Measurements from ENCODE around the gene LRFN2. TPM values are rescaled to one million over a fixed set of nuclear protein-coding genes. Genes with fewer than 3 reads are reported as not detected.

LRFN2 gene
- polyA plus RNA-seq, 1 donor from 2014 or later, result 14.8 TPM

DNA sequence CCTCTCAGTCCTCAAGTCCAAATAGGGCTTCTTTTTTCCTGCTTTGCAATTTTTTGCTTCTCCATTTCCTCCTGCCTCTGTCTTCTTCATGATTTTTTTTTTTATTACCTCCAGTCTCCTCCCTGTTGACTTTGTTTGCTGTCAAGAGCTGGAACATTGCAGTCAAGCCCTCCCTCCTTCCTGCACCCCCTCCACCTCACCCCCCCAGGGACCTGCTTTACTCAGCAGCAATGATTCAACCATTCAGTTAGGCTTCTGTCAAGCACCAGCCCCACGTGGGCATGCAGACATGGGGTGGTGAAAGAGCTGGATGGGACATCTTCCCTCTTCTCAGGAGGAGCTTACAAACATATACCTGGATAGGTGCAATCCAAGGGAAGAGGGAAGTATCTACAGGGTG is 142.4 kb downstream of the LRFN2 start:
- no peaks in the 10 kb centered on the region for H3K27me3 ChIP-seq (ENCODE audit: insufficient read depth, low read depth, low read length)
- no peaks in the 10 kb centered on the region for H3K36me3 ChIP-seq (ENCODE audit: insufficient read depth, low read length)
- TF ChIP-seq EZH2 (IDR thresholded peaks at IDR 0.05; ENCODE audit: borderline replicate concordance, insufficient read depth, low read length, poor library complexity, severe bottlenecking) (no peak), MXI1 (conservative IDR thresholded peaks at IDR 0.05; ENCODE audit: poor library complexity, severe bottlenecking) (no peak), EP300 (conservative IDR thresholded peaks at IDR 0.05; ENCODE audit: poor library complexity, severe bottlenecking) (no peak), POLR2AphosphoS5 (IDR thresholded peaks at IDR 0.05) (no peak), TAF1 (IDR thresholded peaks at IDR 0.05; ENCODE audit: low read depth) (no peak)
- TF ChIP-seq, protein P1, sequence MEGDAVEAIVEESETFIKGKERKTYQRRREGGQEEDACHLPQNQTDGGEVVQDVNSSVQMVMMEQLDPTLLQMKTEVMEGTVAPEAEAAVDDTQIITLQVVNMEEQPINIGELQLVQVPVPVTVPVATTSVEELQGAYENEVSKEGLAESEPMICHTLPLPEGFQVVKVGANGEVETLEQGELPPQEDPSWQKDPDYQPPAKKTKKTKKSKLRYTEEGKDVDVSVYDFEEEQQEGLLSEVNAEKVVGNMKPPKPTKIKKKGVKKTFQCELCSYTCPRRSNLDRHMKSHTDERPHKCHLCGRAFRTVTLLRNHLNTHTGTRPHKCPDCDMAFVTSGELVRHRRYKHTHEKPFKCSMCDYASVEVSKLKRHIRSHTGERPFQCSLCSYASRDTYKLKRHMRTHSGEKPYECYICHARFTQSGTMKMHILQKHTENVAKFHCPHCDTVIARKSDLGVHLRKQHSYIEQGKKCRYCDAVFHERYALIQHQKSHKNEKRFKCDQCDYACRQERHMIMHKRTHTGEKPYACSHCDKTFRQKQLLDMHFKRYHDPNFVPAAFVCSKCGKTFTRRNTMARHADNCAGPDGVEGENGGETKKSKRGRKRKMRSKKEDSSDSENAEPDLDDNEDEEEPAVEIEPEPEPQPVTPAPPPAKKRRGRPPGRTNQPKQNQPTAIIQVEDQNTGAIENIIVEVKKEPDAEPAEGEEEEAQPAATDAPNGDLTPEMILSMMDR (IDR thresholded peaks at IDR 0.05; ENCODE audit: poor library complexity, severe bottlenecking), result no peak
- TF ChIP-seq, protein P2, sequence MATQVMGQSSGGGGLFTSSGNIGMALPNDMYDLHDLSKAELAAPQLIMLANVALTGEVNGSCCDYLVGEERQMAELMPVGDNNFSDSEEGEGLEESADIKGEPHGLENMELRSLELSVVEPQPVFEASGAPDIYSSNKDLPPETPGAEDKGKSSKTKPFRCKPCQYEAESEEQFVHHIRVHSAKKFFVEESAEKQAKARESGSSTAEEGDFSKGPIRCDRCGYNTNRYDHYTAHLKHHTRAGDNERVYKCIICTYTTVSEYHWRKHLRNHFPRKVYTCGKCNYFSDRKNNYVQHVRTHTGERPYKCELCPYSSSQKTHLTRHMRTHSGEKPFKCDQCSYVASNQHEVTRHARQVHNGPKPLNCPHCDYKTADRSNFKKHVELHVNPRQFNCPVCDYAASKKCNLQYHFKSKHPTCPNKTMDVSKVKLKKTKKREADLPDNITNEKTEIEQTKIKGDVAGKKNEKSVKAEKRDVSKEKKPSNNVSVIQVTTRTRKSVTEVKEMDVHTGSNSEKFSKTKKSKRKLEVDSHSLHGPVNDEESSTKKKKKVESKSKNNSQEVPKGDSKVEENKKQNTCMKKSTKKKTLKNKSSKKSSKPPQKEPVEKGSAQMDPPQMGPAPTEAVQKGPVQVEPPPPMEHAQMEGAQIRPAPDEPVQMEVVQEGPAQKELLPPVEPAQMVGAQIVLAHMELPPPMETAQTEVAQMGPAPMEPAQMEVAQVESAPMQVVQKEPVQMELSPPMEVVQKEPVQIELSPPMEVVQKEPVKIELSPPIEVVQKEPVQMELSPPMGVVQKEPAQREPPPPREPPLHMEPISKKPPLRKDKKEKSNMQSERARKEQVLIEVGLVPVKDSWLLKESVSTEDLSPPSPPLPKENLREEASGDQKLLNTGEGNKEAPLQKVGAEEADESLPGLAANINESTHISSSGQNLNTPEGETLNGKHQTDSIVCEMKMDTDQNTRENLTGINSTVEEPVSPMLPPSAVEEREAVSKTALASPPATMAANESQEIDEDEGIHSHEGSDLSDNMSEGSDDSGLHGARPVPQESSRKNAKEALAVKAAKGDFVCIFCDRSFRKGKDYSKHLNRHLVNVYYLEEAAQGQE (IDR thresholded peaks at IDR 0.05; ENCODE audit: borderline replicate concordance), result no peak
- no peaks in the 10 kb centered on the region for H3F3A ChIP-seq (ENCODE audit: insufficient read depth, low read length, poor library complexity, severe bottlenecking)
- H3K9ac ChIP-seq (ENCODE audit: low read length), result no peak overlapping the region
- H3K4me2 ChIP-seq (ENCODE audit: low read length), result no peak overlapping the region
- H3K9me2 ChIP-seq (ENCODE audit: insufficient read depth, low read length), result no peaks in the 10 kb centered on the region
- H4K20me1 ChIP-seq (ENCODE audit: insufficient read depth), result no peaks in the 10 kb centered on the region
- H3K79me2 ChIP-seq (replicated peaks; ENCODE audit: insufficient read depth, low read length), result no peaks in the 10 kb centered on the region
- no peak overlapping the region for H3K4me3 ChIP-seq (ENCODE audit: low read length)
- no peak overlapping the region for H3K27ac ChIP-seq (ENCODE audit: low read length)
- H3K9me3 ChIP-seq (ENCODE audit: low read length), result no peaks in the 10 kb centered on the region
- H2AFZ ChIP-seq (ENCODE audit: low read depth, low read length), result no peak overlapping the region

GRCh38 chr6:40444312-40444711 is 142.9 kb downstream of the LRFN2 start:
- no peaks in the 10 kb centered on the region for H3K36me3 ChIP-seq (ENCODE audit: insufficient read depth, low read length)
- H3K4me2 ChIP-seq (ENCODE audit: low read length), result no peak overlapping the region
- no peak overlapping the region for H3K4me3 ChIP-seq (ENCODE audit: low read length)
- H4K20me1 ChIP-seq (ENCODE audit: insufficient read depth), result no peaks in the 10 kb centered on the region
- H3F3A ChIP-seq (ENCODE audit: insufficient read depth, low read length, poor library complexity, severe bottlenecking), result no peaks in the 10 kb centered on the region
- no peaks in the 10 kb centered on the region for H3K9me2 ChIP-seq (ENCODE audit: insufficient read depth, low read length)
- no peak overlapping the region for H3K27ac ChIP-seq (ENCODE audit: low read length)
- H3K27me3 ChIP-seq (ENCODE audit: insufficient read depth, low read depth, low read length), result no peaks in the 10 kb centered on the region
- no peaks in the 10 kb centered on the region for H3K9me3 ChIP-seq (ENCODE audit: low read length)
- no peak overlapping the region for H3K9ac ChIP-seq (ENCODE audit: low read length)
- no peaks in the 10 kb centered on the region for H3K79me2 ChIP-seq (replicated peaks; ENCODE audit: insufficient read depth, low read length)
- H2AFZ ChIP-seq (ENCODE audit: low read depth, low read length), result no peak overlapping the region
- TF ChIP-seq RAD21 (conservative IDR thresholded peaks at IDR 0.05) (no peak), TAF1 (IDR thresholded peaks at IDR 0.05; ENCODE audit: low read depth) (no peak), POLR2AphosphoS5 (IDR thresholded peaks at IDR 0.05) (no peak), EZH2 (IDR thresholded peaks at IDR 0.05; ENCODE audit: borderline replicate concordance, insufficient read depth, low read length, poor library complexity, severe bottlenecking) (no peak), EP300 (conservative IDR thresholded peaks at IDR 0.05; ENCODE audit: poor library complexity, severe bottlenecking) (no peak), MXI1 (conservative IDR thresholded peaks at IDR 0.05; ENCODE audit: poor library complexity, severe bottlenecking) (no peak), SMC3 (conservative IDR thresholded peaks at IDR 0.05; ENCODE audit: poor library complexity) (no peak)
- TF ChIP-seq, protein P2 (IDR thresholded peaks at IDR 0.05; ENCODE audit: borderline replicate concordance), result no peak
- TF ChIP-seq, protein P1 (IDR thresholded peaks at IDR 0.05; ENCODE audit: poor library complexity, severe bottlenecking), result no peak

All from neural cell (in vitro differentiated cells).